ENCODE data around the gene YPEL5. TPM values are rescaled to one million over a fixed set of nuclear protein-coding genes. Genes with fewer than 3 reads are reported as not detected.

YPEL5 gene
- total RNA-seq, 2 donors from 2014 or later: 83.9 to 103 TPM

- no peak overlapping the region for H3K4me3 ChIP-seq
- ATAC-seq (ENCODE audit: insufficient number of reproducible peaks, low FRiP score, low read depth) (no peak), DNase-seq (ENCODE audit: low spot score) (no peak)
- no peaks in the 10 kb centered on the region for H3K36me3 ChIP-seq
- peaks cover 6 to 15% of the 10 kb centered on the region in 2 donors for H3K4me1 ChIP-seq (ENCODE audit: control insufficient read depth in 1 of 2, low read depth in 2 of 2)
- no peaks in the 10 kb centered on the region for H3K27me3 ChIP-seq (replicated peaks; ENCODE audit: insufficient read depth)
- H3K27ac ChIP-seq: no peak overlapping the region
- no peak for TF ChIP-seq CTCF (IDR thresholded peaks at IDR 0.05)
- no peaks in the 10 kb centered on the region for H3K9me3 ChIP-seq
Measured at GRCh38 chr2:30204281-30204680, 57.5 kb downstream of the YPEL5 start.

- TF ChIP-seq CTCF (IDR thresholded peaks at IDR 0.05): no peak
- Histone ChIP-seq H3K27me3 (replicated peaks; ENCODE audit: insufficient read depth) (no peaks in the 10 kb centered on the region), H3K27ac (no peak overlapping the region), H3K9me3 (no peaks in the 10 kb centered on the region), H3K4me1 (ENCODE audit: control insufficient read depth in 1 of 2, low read depth in 2 of 2) (peaks cover 6 to 15% of the 10 kb centered on the region in 2 donors), H3K36me3 (no peaks in the 10 kb centered on the region), H3K4me3 (no peak overlapping the region)
- ATAC-seq (ENCODE audit: insufficient number of reproducible peaks, low FRiP score, low read depth) (no peak), DNase-seq (ENCODE audit: low spot score) (no peak)
Measured at GRCh38 chr2:30205456-30205855, 58.6 kb downstream of the YPEL5 start.

GRCh38 chr2:30206461-30207430, 59.9 kb downstream of the YPEL5 start:
- no peaks in the 10 kb centered on the region for H3K36me3 ChIP-seq
- no peak for DNase-seq (ENCODE audit: low spot score)
- peaks cover 6 to 12% of the 10 kb centered on the region in 2 donors for H3K4me1 ChIP-seq (ENCODE audit: control insufficient read depth in 1 of 2, low read depth in 2 of 2)
- no peak for ATAC-seq (ENCODE audit: insufficient number of reproducible peaks, low FRiP score, low read depth)
- TF ChIP-seq CTCF (IDR thresholded peaks at IDR 0.05): no peak
- no peaks in the 10 kb centered on the region for H3K9me3 ChIP-seq
- no peak overlapping the region for H3K27ac ChIP-seq
- H3K27me3 ChIP-seq (replicated peaks; ENCODE audit: insufficient read depth): no peaks in the 10 kb centered on the region
- no peak overlapping the region for H3K4me3 ChIP-seq

- Histone ChIP-seq H3K27ac (no peak overlapping the region), H3K4me1 (ENCODE audit: control insufficient read depth in 1 of 2, low read depth in 2 of 2) (no peaks in the 10 kb centered on the region), H3K36me3 (no peaks in the 10 kb centered on the region), H3K27me3 (replicated peaks; ENCODE audit: insufficient read depth) (no peaks in the 10 kb centered on the region), H3K9me3 (no peaks in the 10 kb centered on the region), H3K4me3 (no peak overlapping the region)
- DNase-seq (ENCODE audit: low spot score): no peak
- peak; percentile 91 for TF ChIP-seq CTCF (IDR thresholded peaks at IDR 0.05)
- ATAC-seq (ENCODE audit: insufficient number of reproducible peaks, low FRiP score, low read depth): no peak
Measured at GRCh38 chr2:30208453-30208852, 61.6 kb downstream of the YPEL5 start.

GRCh38 chr2:30209227-30209626, 62.4 kb downstream of the YPEL5 start:
- Histone ChIP-seq H3K27ac (no peak overlapping the region), H3K9me3 (no peaks in the 10 kb centered on the region), H3K4me3 (no peak overlapping the region), H3K4me1 (ENCODE audit: control insufficient read depth in 1 of 2, low read depth in 2 of 2) (no peaks in the 10 kb centered on the region), H3K36me3 (no peaks in the 10 kb centered on the region), H3K27me3 (replicated peaks; ENCODE audit: insufficient read depth) (no peaks in the 10 kb centered on the region)
- DNase-seq (ENCODE audit: low spot score): no peak
- no peak for TF ChIP-seq CTCF (IDR thresholded peaks at IDR 0.05)
- ATAC-seq (ENCODE audit: insufficient number of reproducible peaks, low FRiP score, low read depth): no peak

Other genes with a start within 250 kb of the YPEL5 start
- gene ALK, start 225.4 kb upstream of the YPEL5 start, total RNA-seq: 1 to 10 TPM in 1 of 2 donors, not detected in 1; 2.0 TPM
- gene LBH, start 84.5 kb downstream of the YPEL5 start, total RNA-seq: 100 to 1,000 TPM; 121 to 210 TPM